ENCODE data around the gene UPK1B.
A peak's percentile ranks its signal among the peaks of the same experiment; 100 is the strongest.
"Not testable (repeated sequence)": the region's sequence is repeated elsewhere in the genome, so short reads cannot be mapped to it uniquely, and the experiment has no call there.

Gene UPK1B

DNA sequence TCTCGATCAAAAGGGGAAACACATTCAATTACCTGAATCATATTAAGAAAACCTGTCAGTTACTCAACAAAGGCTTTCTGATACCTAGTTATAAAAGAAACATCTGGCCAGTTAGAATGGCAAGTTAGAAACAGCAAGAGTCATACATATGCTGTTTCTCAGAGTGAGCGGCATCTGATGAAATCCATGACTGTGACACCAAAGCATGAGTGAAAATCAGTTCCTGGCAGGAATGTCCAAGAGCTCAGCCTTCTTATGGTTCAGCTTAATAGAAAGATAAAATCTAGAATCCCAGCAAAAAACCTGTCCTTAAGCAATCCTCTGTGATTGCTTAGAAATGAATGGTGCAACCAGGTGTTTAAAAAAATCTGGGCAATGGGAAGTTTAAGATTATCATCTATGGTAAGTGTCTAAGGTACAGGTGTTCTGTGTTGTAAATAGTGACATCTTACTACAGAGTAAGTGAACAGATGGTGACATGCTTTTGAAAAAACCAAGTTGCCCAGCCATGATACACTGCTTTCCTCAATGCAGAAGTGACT lies 48.5 kb downstream of the UPK1B start:
- FAIRE-seq: no peak
- no peak for DNase-seq (ENCODE audit: low spot score)

DNA sequence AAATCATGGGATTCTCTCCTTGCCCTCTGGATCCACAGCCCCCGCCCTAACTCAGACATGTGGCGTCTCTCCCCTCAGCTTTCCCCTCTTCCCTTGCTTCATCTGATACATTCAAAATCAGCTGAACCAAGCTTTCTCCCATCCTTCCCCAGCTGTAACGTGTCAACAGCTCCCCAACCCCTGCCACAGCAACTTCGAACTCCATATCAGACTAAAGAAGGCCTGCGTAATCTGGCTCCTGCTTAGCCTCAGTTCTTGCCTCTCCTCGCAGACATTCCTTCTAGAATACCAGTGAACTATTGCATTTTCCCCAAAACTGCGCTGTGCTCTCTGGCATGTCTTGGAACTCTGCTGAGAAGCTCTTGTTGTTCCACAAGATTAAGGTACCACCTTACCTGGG lies 49.0 kb downstream of the UPK1B start:
- no peak for DNase-seq (ENCODE audit: low spot score)
- no peak for FAIRE-seq

DNA sequence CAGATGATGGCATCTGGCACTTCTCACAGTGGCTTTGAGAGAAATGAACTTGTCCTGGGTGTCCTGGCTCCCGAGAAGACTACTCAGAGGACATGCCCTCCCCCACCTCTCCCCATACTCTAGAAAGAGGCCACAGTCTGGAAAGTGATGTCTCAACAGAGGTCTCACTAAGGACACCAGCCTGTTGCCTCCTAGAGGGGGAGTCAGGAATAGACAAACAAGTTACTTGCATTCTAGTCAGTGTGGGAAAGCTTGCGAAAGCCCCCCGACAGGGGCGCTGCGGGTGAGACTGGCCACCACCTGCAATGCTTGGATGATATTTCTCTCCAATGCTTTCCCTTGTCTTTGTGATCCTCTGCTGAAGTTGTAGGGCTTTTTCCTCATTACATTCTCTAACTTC lies 50.1 kb downstream of the UPK1B start:
- FAIRE-seq: no peak

DNA sequence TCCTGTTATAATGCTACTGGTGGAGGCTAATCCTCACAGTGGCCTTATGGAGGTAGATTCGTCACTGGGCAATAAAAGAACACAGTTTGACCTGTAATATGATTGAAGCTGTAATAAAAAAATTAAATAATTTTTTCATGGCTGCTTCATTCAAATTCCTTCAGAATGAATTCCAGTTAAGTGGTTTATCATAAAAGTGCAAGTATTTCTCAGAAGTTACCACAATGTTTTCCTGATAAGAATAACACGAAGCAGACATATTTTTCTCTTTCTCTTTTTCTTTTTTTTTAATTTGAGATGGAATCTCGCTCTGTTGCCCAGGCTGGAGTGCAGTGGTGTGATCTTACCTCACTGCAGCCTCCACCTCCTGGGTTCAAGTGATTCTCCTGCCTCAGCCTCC lies 51.7 kb downstream of the UPK1B start:
- no peak for FAIRE-seq
- DNase-seq (ENCODE audit: low spot score): no peak

More for the DNA sequence above, 50.1 kb downstream of the UPK1B start:
- no peak for DNase-seq (ENCODE audit: low spot score)

DNA sequence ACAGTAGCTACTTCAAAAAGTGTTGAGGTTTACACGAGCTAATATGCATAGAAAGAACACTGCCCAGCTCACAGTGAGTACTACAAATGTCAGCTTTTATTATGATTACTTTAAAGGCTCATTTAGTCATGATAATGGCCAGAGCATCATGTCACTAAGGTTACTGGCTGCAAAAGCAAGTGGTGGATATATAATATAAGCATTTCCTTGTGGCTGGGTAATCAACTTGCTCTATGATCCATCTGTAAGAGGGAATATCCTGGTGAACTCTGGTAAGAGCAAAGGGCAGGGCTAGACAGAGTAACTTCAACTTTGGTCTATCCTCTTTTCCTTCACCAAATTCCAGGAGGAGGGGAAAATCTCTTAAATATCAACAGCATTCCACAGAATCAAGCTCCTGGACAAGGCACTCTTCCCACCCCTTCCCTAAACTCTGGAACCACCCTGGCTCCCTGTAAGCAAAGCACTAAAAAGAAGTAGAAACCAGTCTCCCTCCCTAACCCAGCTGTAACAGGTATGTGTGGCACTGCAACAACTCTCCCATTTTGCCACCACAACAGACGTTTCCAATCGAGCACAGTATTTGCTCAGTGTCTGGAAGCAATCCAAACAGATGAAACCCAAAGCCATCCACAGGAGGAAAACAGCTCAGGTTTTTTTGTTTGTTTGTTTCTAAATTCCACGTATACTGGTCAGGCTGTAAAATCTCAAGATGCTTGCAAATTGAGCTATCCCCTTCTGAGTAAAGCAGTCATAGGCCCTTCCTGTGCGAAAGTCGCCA lies 53.9 kb downstream of the UPK1B start:
- FAIRE-seq: no peak
- DNase-seq (ENCODE audit: low spot score): no peak

DNA sequence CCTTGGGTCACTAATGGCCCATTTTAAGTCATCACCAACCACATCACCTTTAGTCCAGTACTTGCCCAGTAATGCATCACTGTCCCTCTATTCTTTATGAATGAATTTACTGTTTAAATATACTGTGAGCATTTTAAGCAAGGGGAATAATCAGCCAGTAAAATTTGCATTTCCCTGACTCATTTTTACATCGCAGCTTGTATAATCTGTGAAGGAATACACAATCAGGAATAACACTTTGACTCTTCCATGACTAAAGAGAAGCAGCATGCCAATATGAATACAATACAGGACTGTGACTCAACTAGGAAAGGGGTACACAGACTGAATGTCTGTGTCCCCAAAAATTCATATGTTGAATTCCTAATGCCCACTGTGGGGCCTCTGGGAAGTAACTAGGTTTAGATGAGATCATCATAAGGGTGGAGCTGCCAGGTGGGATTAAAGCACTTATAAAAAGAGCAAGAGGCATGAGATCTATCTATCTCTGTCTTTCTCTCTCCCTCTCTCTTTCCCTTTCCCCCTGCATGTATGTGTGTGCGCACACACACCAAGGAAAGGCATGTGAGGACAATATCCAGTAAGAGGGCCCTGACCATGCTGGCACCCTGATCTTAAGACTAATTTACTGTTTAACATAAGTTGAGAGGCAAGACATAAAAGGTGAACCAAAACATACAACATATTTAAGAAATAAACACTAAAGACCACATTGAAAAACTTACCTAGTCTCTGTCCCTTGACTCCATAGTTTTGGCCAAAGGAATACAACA lies 55.2 kb downstream of the UPK1B start:
- FAIRE-seq: no peak
- no peak for DNase-seq (ENCODE audit: low spot score)

DNA sequence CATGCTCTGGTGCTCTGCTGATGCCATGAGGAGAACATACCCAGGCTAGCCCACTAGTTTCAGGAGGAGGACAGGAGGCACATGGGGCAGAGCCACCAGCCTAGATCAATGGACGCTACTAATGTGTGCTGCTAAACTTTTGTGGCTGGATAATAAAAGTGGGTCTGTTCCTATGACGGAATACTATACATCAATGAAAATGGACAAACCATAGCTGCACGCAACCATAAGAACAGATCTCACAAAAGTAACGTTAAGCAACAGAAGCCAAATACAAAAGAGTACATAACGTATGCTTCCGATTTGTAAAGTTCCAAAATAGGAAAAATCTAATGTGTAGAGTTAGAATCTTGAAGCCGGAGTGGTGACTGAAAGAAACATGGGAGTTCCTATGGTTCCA lies 55.8 kb downstream of the UPK1B start:
- FAIRE-seq (peak; percentile 20), DNase-seq (ENCODE audit: low spot score) (no peak)

DNA sequence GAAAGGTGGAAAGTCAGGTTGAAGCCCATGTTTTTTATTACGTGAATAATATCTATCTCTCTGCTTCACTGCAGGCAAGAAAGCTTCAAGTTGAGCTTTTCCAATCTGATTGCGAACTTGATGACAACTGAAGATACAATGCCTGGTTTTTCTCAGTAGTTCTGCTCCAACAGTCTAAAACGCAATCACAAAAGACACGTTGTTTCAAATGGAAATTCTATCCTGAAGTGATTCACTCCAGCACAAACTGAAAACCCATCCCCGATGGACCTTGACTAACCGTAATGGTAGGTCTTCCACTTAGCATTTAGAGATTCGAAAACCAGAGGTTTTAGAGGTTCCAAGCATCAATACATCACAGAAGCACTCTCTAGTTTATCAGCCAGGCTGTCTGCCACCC lies 56.7 kb downstream of the UPK1B start:
- DNase-seq (ENCODE audit: low spot score) (no peak), FAIRE-seq (no peak)

DNA sequence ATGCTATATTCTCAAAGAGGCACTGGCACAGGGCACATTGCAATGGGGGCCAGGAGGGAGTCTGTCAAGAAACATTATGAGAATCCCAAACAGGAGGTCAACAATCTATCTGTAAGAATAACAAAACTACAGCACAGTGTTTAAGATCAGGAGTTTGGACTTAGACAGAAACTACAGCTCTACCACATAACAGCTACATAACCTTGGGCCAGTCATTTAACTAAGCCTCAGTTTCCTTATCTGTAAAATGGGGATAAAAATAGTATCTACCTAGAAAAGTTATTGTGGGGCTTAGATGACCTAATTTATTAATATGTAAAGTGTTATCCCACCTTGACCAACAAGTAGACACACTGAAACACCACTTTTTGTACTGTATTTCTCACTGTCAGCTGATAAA lies 57.3 kb downstream of the UPK1B start:
- FAIRE-seq: no peak
- no peak for DNase-seq (ENCODE audit: low spot score)

DNA sequence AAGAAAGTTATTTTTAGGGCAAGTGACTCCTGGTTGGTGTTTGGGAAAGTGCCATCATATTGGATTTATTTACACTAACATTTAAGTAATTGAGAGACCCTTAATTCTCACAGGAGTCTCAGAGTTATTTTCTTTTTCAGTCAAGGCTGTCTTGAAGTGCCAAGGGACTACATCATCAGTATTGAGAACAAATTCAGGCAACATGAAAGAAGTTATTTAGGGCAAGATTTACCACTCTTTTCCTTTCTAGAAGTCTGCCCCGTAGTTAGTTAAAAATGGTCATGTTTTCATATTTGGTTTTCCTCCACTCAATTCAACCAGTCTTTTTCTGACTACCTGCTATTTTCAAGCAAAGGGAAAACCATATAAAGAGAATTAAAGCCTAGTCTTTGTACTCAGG lies 61.2 kb downstream of the UPK1B start:
- no peak for DNase-seq (ENCODE audit: low spot score)
- FAIRE-seq: no peak

DNA sequence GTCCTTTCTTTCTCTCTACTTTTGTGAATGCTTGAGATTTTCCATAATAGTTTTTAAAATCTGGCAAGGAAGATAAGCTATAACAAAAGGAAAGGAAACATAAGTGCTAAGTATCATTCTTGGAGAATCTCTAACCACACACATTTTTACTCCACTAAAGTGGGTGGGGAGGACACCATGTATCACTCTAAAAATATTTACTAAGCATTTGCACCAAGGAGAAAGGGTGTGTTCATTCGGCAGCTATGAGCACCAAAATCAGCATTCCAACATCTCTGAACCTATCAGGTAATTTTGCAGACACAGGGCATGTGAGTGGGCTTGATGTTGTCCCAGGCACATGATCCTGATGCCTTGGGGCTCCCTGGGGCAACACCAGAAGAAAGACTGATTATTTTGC lies 61.8 kb downstream of the UPK1B start:
- FAIRE-seq: no peak

DNA sequence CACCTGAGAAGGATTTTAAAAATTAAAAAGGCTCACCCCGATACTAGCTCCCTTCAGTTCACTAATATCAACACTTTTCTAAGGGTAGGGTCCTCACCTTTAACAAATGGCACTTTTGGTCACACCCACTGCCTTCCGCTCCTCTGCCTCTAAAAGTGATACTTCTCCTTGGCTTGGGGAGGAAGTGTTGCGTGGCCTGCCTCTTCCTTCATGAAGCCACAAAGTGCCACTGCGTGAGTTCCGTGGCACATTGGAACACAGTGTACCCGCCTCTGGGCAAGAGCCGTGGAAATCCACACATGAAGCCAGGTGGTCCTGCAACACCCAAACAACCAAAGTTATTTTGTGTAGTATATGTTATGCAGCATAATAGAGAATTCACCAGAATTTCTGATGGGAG lies 63.4 kb downstream of the UPK1B start:
- FAIRE-seq (no peak), DNase-seq (ENCODE audit: low spot score) (no peak)

More for the DNA sequence above, 61.8 kb downstream of the UPK1B start:
- DNase-seq (ENCODE audit: low spot score): peak; percentile 22

DNA sequence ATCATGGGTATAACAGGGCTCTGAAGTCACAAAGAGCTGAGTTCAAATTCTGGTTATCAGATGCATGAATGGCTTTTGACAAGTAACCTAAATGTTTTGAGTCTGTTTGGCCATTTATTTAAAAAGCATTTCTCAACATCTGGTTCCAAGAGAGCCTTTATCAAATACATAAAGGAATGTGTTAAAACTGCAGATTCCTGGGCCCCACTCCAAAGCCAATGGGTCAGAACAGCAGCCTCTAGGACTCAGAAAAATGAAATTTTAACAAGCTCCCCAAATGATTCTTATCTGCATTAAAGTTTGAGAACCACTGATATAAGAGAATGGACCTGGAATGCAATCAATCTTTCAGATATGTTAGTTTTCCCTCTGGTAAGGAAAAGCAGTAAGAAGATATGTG lies 63.9 kb downstream of the UPK1B start:
- no peak for FAIRE-seq
- no peak for DNase-seq (ENCODE audit: low spot score)

DNA sequence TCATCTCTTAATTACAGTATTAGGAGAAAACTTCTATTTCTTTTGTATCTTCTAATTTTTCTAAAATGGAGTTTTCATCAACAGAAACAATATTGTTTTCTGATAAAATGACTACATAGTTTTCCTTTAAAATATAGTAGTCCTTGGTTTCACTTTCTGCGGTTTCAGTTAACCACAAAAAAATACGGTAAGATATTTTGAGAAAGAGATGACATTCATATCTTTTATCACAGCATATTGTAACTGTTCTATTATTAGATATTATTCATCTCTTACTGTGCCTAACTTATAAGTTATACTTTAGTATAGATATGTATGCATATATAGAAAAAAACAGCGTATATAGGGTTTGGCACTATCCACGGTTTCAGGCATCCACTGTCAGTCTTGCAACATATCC lies 65.0 kb downstream of the UPK1B start:
- FAIRE-seq: no peak
- no peak for DNase-seq (ENCODE audit: low spot score)

DNA sequence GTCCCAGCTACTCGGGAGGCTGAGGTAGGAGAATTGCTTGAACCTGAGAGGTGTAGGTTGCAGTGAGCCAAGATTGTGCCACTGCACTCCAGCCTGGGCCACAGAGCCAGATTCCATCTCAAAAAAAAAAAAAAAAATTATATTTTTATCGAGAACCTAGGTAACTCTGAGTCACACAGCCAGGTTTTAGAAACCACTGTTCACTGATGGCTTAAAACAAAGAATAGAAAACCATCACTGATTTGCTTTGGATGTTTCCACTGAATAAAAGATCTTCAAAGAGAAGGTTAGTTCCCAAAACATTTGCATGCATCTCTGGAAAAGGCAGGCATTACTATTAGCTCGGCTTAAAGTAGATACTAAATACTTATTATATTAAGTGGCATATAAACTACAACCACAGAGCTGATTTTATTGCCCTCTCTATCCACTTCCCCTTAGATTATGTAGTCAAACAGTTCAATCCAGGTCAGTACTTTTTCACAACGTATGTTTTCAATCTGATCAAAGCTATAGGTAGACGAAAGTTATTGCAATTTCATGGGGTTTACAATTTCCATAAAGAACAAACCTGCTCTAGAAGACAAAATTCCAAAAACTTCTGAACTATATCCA lies 65.9 kb downstream of the UPK1B start:
- FAIRE-seq: no peak
- DNase-seq (ENCODE audit: low spot score): no peak

DNA sequence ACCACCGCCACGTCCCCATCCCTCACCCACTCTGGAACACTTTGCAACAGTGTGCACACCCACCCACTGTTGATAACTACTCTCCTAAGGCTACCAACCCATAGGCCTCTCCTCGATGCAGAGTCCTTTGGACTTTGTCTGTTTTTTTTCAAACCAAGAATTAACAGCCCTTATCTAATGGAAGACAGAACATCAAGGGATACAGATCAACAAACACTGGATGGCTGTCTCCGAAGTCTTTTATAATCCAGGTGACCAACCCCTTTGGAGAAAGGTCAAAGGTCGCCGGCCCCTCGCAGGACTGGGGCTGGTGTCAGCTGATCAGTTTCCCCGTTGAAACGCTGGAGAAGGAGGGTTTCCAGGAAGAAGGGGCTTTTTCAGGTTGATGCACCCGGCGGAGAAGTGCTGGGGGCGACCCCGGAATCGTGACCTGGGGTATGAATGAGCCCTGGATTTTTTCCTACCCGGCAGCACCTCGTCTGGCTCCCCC lies 66.7 kb downstream of the UPK1B start:
- FAIRE-seq (no peak), DNase-seq (ENCODE audit: low spot score) (peak; percentile 47)

DNA sequence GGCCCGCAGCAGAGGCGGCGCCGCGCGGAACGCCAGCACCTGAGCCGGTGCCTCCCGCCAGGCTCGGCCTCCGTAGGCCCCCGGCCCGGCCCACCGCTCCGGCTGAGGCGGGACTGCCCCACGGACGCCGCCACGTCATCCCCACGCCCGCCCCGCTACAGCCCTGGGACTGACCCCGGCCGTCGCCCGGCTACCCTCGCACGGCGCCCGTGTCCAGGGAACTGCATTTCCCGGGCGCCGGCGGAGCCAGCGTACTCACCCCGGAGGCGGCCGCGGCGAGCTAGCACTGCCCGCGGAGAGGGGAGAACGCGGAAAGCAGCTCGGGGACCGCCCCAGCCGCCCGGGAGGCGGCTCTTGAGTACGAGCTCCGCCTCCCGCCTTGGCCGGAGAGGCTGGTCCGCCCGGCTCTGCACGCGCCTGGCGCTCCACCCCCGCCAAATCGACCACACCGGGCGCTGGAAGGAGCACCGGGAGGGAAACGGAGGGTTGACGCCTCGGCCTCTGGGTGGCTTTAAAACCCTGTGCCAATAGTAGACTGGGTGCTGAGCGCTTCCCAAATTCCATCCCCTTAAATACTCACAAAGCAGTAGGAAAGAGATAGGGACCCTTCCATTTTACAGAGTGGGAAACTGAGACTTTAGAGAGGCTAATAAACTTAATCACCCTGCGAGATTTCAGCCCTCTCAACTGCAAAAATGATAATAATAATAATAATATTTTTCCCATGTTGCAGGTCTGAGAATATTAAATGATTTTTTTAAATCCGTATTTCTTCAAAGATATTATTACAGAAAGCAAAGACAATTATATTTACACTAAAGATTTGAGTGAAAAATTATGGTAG lies 67.4 kb downstream of the UPK1B start, which contains the start of gene B4GALT4:
Gene B4GALT4 (minus strand): TSS at position 288 of the 844 bp plus-strand sequence. CDS start 10,779 bp downstream, outside the sequence.
- DNase-seq (ENCODE audit: low spot score): peak; percentile 96
- peak; percentile 55 for FAIRE-seq

DNA sequence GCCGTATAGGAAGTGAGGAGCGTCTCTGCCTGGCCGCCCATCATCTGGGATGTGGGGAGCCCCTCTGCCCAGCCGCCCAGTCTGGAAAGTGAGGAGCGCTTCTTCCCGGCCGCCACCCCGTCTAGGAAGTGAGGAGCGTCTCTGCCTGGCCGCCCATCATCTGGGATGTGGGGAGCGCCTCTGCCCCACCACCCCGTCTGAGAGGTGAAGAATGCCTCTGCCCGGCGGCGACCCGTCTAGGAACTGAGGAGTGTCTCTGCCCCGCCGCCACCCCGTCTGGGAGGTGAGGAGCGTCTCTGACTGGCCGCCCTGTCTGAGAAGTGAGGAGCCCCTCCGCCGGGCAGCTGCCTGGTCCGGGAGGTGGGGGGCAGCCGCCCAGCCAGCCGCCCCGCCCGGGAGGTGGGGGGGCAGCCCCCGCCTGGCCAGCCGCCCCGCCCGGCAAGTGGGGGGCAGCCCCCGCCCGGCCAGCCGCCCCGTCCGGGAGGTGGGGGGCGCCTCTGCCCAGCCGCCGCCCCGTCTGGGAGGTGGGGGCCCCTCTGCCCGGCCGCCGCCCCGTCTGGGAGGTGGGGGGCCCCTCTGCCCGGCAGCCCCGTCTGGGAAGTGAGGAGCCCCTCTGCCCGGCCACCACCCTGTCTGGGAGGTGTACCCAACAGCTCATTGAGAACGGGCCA lies 69.1 kb downstream of the UPK1B start:
- not testable (repeated sequence) for DNase-seq (ENCODE audit: low spot score); FAIRE-seq

DNA sequence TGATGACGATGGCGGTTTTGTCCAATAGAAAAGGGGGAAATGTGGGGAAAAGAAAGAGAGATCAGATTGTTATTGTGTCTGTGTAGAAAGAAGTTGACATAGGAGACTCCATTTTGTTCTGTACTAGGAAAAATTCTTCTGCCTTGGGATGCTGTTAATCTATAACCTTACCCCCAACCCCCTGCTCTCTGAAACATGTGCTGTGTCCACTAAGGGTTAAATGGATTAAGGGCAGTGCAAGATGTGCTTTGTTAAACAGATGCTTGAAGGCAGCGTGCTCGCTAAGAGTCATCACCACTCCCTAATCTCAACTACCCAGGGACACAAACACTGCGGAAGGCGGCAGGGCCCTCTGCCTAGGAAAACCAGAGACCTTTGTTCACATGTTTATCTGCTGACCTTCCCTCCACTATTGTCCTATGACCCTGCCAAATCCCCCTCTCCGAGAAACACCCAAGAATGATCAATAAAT lies 69.7 kb downstream of the UPK1B start:
- DNase-seq (ENCODE audit: low spot score); FAIRE-seq: not testable (repeated sequence)

DNA sequence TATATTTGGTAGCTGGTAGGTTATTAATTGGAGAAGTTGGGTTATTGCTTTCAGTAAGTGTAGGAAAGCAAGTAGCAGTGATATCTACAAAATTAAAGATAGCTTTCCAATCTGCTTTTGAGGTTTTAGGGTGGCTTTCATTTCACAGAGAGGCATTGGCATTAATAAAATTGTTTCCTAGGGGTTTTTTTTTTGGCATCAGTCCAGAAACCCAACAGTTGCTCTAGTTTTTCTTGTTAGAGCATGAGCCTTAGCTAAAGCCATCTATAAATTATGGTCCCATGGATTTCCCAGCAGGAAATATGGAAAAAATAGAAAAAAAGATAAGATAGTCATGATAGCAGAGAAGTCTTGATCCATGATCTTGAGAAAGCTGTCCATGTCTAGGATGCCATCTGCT lies 70.3 kb downstream of the UPK1B start:
- DNase-seq (ENCODE audit: low spot score): no peak
- no peak for FAIRE-seq
